ENCODE measurements around the gene LHX2.

DNA sequence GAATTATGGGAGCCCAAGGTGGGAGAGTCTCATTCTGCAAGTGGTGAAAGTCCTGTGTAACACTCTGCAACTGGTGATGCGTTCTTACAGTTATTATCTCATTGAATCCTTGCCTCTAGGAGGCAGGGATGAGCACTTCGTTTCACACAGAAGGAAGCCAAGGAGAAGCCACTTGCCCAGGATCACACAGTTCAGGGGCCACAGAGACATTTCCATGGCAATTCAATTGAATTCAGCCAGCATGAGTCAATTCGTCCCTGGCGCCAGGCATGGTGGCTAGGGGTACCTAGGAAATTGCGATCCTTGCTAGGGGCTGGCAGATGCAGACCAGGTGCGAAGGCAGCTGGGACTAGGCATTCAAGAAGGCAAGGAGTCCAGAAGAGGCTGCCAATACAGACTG lies 26.2 kb downstream of the LHX2 start:
- no peak for TF ChIP-seq ZBTB7A (IDR thresholded peaks at IDR 0.05; ENCODE audit: low read depth)
- TF ChIP-seq, protein P1, sequence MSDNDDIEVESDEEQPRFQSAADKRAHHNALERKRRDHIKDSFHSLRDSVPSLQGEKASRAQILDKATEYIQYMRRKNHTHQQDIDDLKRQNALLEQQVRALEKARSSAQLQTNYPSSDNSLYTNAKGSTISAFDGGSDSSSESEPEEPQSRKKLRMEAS (IDR thresholded peaks at IDR 0.05) = no peak
- TF ChIP-seq, protein P2, sequence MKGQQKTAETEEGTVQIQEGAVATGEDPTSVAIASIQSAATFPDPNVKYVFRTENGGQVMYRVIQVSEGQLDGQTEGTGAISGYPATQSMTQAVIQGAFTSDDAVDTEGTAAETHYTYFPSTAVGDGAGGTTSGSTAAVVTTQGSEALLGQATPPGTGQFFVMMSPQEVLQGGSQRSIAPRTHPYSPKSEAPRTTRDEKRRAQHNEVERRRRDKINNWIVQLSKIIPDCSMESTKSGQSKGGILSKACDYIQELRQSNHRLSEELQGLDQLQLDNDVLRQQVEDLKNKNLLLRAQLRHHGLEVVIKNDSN (IDR thresholded peaks at IDR 0.05) = no peak
- TF ChIP-seq, protein P3, sequence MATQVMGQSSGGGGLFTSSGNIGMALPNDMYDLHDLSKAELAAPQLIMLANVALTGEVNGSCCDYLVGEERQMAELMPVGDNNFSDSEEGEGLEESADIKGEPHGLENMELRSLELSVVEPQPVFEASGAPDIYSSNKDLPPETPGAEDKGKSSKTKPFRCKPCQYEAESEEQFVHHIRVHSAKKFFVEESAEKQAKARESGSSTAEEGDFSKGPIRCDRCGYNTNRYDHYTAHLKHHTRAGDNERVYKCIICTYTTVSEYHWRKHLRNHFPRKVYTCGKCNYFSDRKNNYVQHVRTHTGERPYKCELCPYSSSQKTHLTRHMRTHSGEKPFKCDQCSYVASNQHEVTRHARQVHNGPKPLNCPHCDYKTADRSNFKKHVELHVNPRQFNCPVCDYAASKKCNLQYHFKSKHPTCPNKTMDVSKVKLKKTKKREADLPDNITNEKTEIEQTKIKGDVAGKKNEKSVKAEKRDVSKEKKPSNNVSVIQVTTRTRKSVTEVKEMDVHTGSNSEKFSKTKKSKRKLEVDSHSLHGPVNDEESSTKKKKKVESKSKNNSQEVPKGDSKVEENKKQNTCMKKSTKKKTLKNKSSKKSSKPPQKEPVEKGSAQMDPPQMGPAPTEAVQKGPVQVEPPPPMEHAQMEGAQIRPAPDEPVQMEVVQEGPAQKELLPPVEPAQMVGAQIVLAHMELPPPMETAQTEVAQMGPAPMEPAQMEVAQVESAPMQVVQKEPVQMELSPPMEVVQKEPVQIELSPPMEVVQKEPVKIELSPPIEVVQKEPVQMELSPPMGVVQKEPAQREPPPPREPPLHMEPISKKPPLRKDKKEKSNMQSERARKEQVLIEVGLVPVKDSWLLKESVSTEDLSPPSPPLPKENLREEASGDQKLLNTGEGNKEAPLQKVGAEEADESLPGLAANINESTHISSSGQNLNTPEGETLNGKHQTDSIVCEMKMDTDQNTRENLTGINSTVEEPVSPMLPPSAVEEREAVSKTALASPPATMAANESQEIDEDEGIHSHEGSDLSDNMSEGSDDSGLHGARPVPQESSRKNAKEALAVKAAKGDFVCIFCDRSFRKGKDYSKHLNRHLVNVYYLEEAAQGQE (IDR thresholded peaks at IDR 0.05; ENCODE audit: low read depth) = no peak
